MV-4-11 (cell line): ENCODE data around the gene VPS13D.

Source experiments
- DNase-seq: peaks from one replicate; lab custom pipeline; 2025; lab: John Stamatoyannopoulos, UW

Gene VPS13D

GRCh38 chr1:12490532-12491142 is 260.8 kb downstream of the VPS13D start:
- no peak for DNase-seq

- no peak for DNase-seq
Observed at GRCh38 chr1:12491656-12492055, 261.8 kb downstream of the VPS13D start.

- DNase-seq, result no peak
Observed at GRCh38 chr1:12495725-12496124, 265.9 kb downstream of the VPS13D start.

GRCh38 chr1:12496154-12496961 is 266.5 kb downstream of the VPS13D start:
- peak; percentile 10 for DNase-seq

GRCh38 chr1:12499539-12500240 is 269.9 kb downstream of the VPS13D start:
- DNase-seq, result no peak

GRCh38 chr1:12501661-12502060 is 271.8 kb downstream of the VPS13D start:
- DNase-seq, result no peak

- DNase-seq, result no peak
Observed at GRCh38 chr1:12502336-12503109, 272.7 kb downstream of the VPS13D start.

GRCh38 chr1:12503709-12504108 is 273.9 kb downstream of the VPS13D start:
- DNase-seq, result no peak

GRCh38 chr1:12504601-12505000 is 274.8 kb downstream of the VPS13D start:
- no peak for DNase-seq

- no peak for DNase-seq
Observed at GRCh38 chr1:12505231-12505630, 275.4 kb downstream of the VPS13D start.

GRCh38 chr1:12505639-12506280 is 275.9 kb downstream of the VPS13D start:
- no peak for DNase-seq

- DNase-seq, result no peak
Observed at GRCh38 chr1:12506281-12507280, 276.8 kb downstream of the VPS13D start.

GRCh38 chr1:12507631-12508030 is 277.8 kb downstream of the VPS13D start:
- DNase-seq, result no peak

- no peak for DNase-seq
Observed at GRCh38 chr1:12508849-12509248, 279.0 kb downstream of the VPS13D start.

- DNase-seq, result no peak
Observed at GRCh38 chr1:12511128-12511484, 281.3 kb downstream of the VPS13D start.

GRCh38 chr1:12511516-12512468 is 282.0 kb downstream of the VPS13D start:
- no peak for DNase-seq

- DNase-seq, result no peak
Observed at GRCh38 chr1:12513181-12513580, 283.4 kb downstream of the VPS13D start.

GRCh38 chr1:12514590-12514989 is 284.8 kb downstream of the VPS13D start:
- no peak for DNase-seq

GRCh38 chr1:12515234-12515633 is 285.4 kb downstream of the VPS13D start:
- DNase-seq, result no peak
